HEK293T (cell line): Measurements from ENCODE around the gene GPR39.

Source experiments
- BHLHE40 ChIP-seq: fragments of 450-650 bp; IDR thresholded peaks from 2 replicates; pipeline ENCODE4 v1.6.1; 2016; ENCODE audit warnings: mild to moderate bottlenecking, moderate library complexity, borderline replicate concordance
- ELF4 ChIP-seq: fragments of 450-650 bp; IDR thresholded peaks from 2 replicates; pipeline ENCODE4 v1.6.1; 2017; ENCODE audit warnings: antibody characterized with exemption
- FOXM1 ChIP-seq: fragments of 450-650 bp; IDR thresholded peaks from 2 replicates; pipeline ENCODE4 v1.6.1; 2017; ENCODE audit warnings: mild to moderate bottlenecking, borderline replicate concordance
- NFRKB ChIP-seq: fragments of 450-650 bp; IDR thresholded peaks from 2 replicates; pipeline ENCODE4 v1.6.1; 2016; ENCODE audit warnings: mild to moderate bottlenecking, moderate library complexity
- SP1 ChIP-seq: fragments of 450-650 bp; IDR thresholded peaks from 2 replicates; pipeline ENCODE4 v1.6.1; 2017

DNA sequence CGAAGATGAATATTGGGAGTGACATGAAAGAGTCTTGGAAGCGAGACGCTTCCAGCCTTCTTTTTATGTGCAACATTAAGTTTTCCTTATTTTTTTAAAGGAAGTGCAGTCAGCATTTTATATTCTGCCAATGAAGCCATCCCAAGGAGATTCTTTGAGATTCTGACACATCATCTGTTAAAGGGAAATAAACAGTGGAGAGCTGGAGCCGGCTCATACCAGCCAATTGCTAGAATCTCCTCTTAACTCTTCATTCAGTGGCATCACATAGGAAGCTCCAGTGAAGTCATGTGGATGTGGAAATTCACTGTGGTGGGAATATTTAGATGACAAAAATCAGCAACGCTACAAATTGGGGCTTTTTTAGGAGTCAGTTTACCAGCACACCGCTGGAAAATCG is 23.7 kb upstream of the GPR39 start:
- no peak for TF ChIP-seq NFRKB
- no peak for TF ChIP-seq FOXM1
- no peak for TF ChIP-seq SP1
- no peak for TF ChIP-seq ELF4
- TF ChIP-seq BHLHE40, result no peak
